Suppressor macrophage treated with lipopolysaccharide for 4 hours (primary cell): Measurements from ENCODE around the gene CEP70.

Source experiments
- DNase-seq: peaks from one replicate; pipeline ENCODE4 v3.0.0-alpha.2; 2020

Gene CEP70

DNA sequence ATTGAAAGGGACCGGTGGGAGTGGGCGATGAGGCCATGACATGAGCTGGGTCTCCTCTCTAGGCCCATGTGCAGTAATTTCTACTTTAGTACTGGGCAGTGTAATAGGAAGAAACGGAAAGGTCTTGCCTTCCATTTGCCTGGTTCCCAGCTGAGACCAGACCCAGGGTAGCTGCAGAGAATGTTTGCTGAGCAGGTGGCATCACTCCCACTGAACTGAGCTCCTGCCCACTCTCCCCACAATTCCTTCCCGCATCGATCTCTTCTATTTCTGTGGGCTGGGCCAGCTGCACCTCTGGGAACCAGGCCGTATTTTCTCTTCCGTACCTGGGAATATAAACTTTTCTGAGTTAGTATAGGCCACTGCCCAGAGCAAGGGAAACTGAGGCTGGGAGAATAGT, 143.9 kb downstream of the CEP70 start:
- no peak for DNase-seq

DNA sequence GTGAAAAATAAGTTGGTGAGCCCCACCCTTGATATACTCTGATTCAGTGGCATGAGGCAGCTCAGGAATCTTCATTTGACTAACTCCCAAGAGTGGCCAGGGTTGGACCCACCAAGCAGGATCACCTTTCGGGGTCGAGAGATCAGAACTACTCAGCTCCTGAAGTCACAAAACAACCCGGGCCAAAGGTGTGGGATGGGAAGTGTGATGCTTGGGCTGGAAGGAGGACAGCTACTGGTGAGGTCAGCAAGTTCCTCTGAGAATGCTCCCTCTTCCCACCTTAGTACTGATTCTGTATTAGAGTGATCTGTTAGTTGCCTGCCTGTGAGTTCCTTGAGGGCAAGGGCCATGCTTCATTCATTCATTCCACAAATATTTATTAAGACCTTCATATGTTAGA, 144.6 kb downstream of the CEP70 start:
- DNase-seq: no peak

DNA sequence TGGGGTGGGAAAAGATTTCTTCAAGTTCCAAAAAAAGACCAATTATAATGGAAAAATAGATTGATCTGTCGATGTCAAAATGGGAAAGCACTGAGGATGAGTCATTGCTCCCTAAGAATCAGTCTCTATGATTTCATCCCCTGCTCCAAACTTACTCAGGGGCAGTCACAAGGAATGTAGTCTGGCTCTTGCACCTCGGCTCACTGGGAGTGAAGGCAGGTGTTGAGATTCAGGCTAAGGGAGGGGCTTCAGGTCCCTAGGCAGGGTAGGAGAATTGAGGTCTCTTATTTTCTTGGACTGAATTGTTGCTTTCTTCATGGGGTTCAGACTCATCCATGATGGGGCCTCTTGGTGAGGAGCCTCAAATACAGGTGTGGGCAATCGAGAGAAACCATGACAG, 145.4 kb downstream of the CEP70 start:
- DNase-seq: no peak

DNA sequence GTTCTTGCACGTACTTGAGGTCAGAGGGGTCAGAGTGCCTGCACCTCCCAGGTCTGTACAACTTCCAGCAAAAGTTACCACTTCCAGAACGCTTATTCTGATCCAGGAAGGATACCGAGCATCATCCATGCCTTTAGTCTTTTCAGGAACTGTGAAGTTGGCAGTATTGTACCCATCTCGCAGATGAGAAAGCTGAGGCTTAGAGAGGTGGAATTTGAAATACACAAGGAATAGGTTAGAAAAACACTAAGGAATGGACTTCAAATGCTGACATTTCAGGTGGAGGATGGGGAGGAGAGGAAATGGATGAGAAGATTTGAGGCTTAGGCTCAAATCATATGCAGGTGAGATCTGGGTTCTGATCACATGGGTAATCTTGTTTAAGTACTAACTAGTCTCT, 148.4 kb downstream of the CEP70 start:
- no peak for DNase-seq

DNA sequence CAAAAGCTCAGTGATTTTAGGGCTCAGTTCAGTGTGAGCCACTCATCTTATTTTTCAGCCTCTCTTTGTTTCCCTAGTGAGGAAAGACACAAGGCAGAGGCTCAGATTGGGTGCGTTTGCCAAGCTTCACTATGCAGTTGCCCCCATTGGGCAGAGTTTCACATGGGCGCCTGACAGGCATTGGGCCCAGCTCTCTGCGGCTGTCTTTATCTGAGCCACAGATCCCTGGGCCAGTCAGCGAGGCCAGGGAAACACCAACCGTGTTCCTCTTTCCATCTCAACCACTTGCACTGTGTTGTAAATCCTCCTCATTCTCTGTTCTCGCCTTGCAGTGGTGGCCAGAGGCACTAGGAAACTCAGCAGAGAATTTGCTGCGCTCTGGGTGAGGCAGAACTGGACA, 148.8 kb downstream of the CEP70 start:
- DNase-seq: no peak
